GM12878 (cell line): ENCODE data around the gene RPL12. TPM values are rescaled to one million over a fixed set of nuclear protein-coding genes. Genes with fewer than 3 reads are reported as not detected.

Experiments
- ASH2L ChIP-seq: fragments of 300-600, 200-600 bp; sonication (generic); IDR thresholded peaks from 2 replicates; pipeline ENCODE4 v1.6.1; 2017; ENCODE audit warnings: low read depth, mild to moderate bottlenecking, borderline replicate concordance
- CEBPB ChIP-seq, 2 experiments: fragments of 150-350 bp in 1 of 2; IDR thresholded peaks; 2 replicates each; pipeline ENCODE4 v1.6.1; 2012 to 2014; ENCODE audit warnings: low read depth in 2 of 2, low read length in 2 of 2, borderline replicate concordance in 1 of 2, inconsistent platforms in 1 of 2
- ETV6 ChIP-seq, 2 experiments: fragments of 450-650 bp in 1 of 2; IDR thresholded peaks in 1 of 2; conservative IDR thresholded peaks in 1 of 2; 2 replicates each; pipeline ENCODE4 v1.6.1; 2014; ENCODE audit warnings: antibody characterized with exemption in 1 of 2, borderline replicate concordance in 1 of 2, low read depth in 1 of 2, mild to moderate bottlenecking in 1 of 2, moderate library complexity in 1 of 2
- FOXM1 ChIP-seq: IDR thresholded peaks from 2 replicates; pipeline ENCODE4 v1.6.1; 2012; ENCODE audit warnings: low read depth, mild to moderate bottlenecking, inconsistent platforms, low read length, moderate library complexity
- HDAC2 ChIP-seq: fragments of 200-600 bp; sonication (generic); IDR thresholded peaks from 2 replicates; pipeline ENCODE4 v1.6.1; 2017
- HDAC6 ChIP-seq: fragments of 200-600 bp; sonication (generic); IDR thresholded peaks from one replicate; pipeline ENCODE4 v1.8.0; 2017; ENCODE audit warnings: antibody characterized with exemption; ENCODE audit not compliant: unreplicated experiment
- MXI1 ChIP-seq: fragments of 150-350 bp; IDR thresholded peaks from 2 replicates; pipeline ENCODE4 v1.6.1; 2011; ENCODE audit warnings: low read depth, mild to moderate bottlenecking, inconsistent platforms, low read length, improper control_type of control experiment
- NFXL1 ChIP-seq: fragments of 450-650 bp; IDR thresholded peaks from 2 replicates; pipeline ENCODE4 v1.6.1; 2017; ENCODE audit warnings: antibody characterized with exemption, mild to moderate bottlenecking, borderline replicate concordance
- NFYA ChIP-seq: IDR thresholded peaks from 2 replicates; pipeline ENCODE4 v1.6.1; 2011; ENCODE audit warnings: low read depth, mild to moderate bottlenecking, low read length, improper control_type of control experiment, borderline replicate concordance
- NR2F1 ChIP-seq: fragments of 450-650 bp; conservative IDR thresholded peaks from 2 replicates; pipeline ENCODE4 v1.6.1; 2017; ENCODE audit warnings: mild to moderate bottlenecking
- NRF1 ChIP-seq: conservative IDR thresholded peaks from 2 replicates; pipeline ENCODE4 v1.6.1; 2011; ENCODE audit warnings: mild to moderate bottlenecking, low read depth, low read length, improper control_type of control experiment
- POU2F2 ChIP-seq: IDR thresholded peaks from 3 replicates; pipeline ENCODE4 v1.6.1; 2011; ENCODE audit warnings: low read depth, mild to moderate bottlenecking, low read length, borderline replicate concordance
- RAD21 ChIP-seq: IDR thresholded peaks from 2 replicates; pipeline ENCODE4 v1.6.1; 2011; ENCODE audit warnings: mild to moderate bottlenecking, low read depth, low read length, moderate library complexity; ENCODE audit not compliant: insufficient read depth
- SUPT20H ChIP-seq: IDR thresholded peaks from 2 replicates; pipeline ENCODE4 v1.6.1; 2011; ENCODE audit warnings: low read depth, mild to moderate bottlenecking, low read length, moderate library complexity, borderline replicate concordance; ENCODE audit not compliant: control insufficient read depth
- YY1 ChIP-seq: IDR thresholded peaks from 2 replicates; pipeline ENCODE4 v1.6.1; 2011; ENCODE audit warnings: low read depth, mild to moderate bottlenecking, low read length
- ZBED1 ChIP-seq: IDR thresholded peaks from 2 replicates; pipeline ENCODE4 v1.6.1; 2016; ENCODE audit warnings: borderline replicate concordance
- polyA plus RNA-seq, 11 experiments: library from polyadenylated mRNA; depleted of rRNA in 4 of 11; unstranded in 6 of 11; stranded (reverse) in 5 of 11; fragments of >200 nt; fragmentation: Nextera tagmentation in 4 of 11; fragmentation: Illumina TruSeq in 1 of 11; extraction: Ambion mirVana in 4 of 11; extraction: Trizol in 1 of 11; gene quantifications; 1 replicate in 1 of 11; 2 replicates in 10 of 11; pipeline versions ENCODE4 v1.2.1 to v1.2.3, GENCODE V29; 2011 to 2016; ENCODE audit warnings: inconsistent platforms in 2 of 11, missing spikeins in 2 of 11, low read depth in 1 of 11
- total RNA-seq, 4 experiments: library from RNA; depleted of rRNA in 3 of 4; stranded (reverse); fragments of >200 nt in 3 of 4; fragmentation: Illumina TruSeq in 1 of 4; extraction: Trizol in 1 of 4; gene quantifications; 2 replicates each; pipeline versions ENCODE4 v1.2.1 to v1.2.3, GENCODE V29; 2013 to 2021
- TF ChIP-seq, protein P1 (sequence below): fragments of 450-650 bp; IDR thresholded peaks from 2 replicates; pipeline ENCODE4 v1.6.1; 2016; ENCODE audit warnings: mild to moderate bottlenecking
- TF ChIP-seq, protein P2 (sequence below): fragments of 450-650 bp; IDR thresholded peaks from 2 replicates; pipeline ENCODE4 v1.6.1; 2018; ENCODE audit warnings: borderline replicate concordance, mild to moderate bottlenecking; ENCODE audit not compliant: partially characterized antibody
- TF ChIP-seq, protein P3 (sequence below): fragments of 450-650 bp; IDR thresholded peaks from 2 replicates; pipeline ENCODE4 v1.6.1; 2016; ENCODE audit warnings: mild to moderate bottlenecking, moderate library complexity, borderline replicate concordance
- TF ChIP-seq, protein P4 (sequence below): IDR thresholded peaks from 2 replicates; pipeline ENCODE4 v1.6.1; 2012; ENCODE audit warnings: low read depth, low read length, improper control_type of control experiment

Gene RPL12
- total and polyA plus RNA-seq, 10 of the 15 experiments (the other 5 are each of a cell fraction or from before 2014, with no cell fraction given): 961 to 5,544 (median 2,858) TPM

DNA sequence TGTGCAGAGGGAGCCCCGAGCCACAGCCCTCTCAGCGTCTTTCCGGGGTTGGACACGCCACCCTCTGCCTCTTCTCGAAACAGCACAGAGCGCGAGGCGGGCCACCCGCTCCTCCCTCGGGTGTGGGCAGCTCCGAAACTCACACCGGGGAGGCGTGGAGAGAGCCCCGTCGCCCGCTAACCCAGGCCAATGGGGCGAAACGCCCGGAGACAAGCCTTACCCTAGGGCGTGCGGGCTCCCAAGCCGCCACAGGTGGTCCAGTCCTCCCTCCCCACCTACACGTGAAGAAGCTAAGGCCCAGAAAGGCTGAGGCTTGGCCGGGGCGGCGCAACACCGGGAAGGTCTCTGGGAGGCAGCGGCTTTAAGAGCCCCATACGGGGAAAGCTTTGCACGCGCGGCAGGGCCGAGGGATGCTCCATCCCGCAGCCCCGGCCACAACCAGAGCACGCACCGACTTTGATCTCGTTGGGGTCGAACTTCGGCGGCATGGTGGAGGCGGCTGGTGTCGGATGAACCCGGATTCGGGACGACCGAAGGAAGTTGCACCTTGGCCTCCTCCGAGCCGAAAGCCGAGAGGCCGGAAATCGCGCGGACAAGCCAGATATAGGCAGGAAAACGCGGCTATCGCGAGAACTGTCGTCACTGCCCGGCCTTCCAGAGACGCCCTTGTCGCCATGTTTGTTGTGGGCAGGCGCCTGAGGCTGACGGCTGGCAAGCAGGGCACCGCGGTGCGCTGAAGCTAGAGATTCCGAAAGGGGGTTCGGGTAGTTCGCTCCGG is at the start of gene RPL12, which contains the start of gene LRSAM1 (continued):
- TF ChIP-seq HDAC6 (peak; percentile 94), MXI1 (peak; percentile 98), SUPT20H (no peak), RAD21 (0 out of 2 replicates have a peak, but pooled peaks have one; percentile 0), NR2F1 (peak; percentile 74), CEBPB (IDR thresholded peaks at IDR 0.05; ENCODE audit: borderline replicate concordance in 1 of 2, low read depth in 2 of 2, low read length in 2 of 2) (no peak), HDAC2 (no peak), ETV6 (conservative IDR thresholded peaks at IDR 0.05 in 1 of 2, IDR thresholded peaks at IDR 0.05 in 1 of 2; ENCODE audit: borderline replicate concordance in 1 of 2, low read depth in 1 of 2) (no peak), YY1 (peak; percentile 99), ASH2L (peak; percentile 60; the same call in 1 of the 2 replicates), ZBED1 (peak; percentile 90), FOXM1 (no peak), NRF1 (no peak; the same call in 1 of the 2 replicates), NFXL1 (no peak), POU2F2 (peak; percentile 99), NFYA (no peak)
- TF ChIP-seq, protein P1, sequence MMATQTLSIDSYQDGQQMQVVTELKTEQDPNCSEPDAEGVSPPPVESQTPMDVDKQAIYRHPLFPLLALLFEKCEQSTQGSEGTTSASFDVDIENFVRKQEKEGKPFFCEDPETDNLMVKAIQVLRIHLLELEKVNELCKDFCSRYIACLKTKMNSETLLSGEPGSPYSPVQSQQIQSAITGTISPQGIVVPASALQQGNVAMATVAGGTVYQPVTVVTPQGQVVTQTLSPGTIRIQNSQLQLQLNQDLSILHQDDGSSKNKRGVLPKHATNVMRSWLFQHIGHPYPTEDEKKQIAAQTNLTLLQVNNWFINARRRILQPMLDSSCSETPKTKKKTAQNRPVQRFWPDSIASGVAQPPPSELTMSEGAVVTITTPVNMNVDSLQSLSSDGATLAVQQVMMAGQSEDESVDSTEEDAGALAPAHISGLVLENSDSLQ: peak; percentile 69; the same call in 1 of the 2 replicates
- TF ChIP-seq, protein P2, sequence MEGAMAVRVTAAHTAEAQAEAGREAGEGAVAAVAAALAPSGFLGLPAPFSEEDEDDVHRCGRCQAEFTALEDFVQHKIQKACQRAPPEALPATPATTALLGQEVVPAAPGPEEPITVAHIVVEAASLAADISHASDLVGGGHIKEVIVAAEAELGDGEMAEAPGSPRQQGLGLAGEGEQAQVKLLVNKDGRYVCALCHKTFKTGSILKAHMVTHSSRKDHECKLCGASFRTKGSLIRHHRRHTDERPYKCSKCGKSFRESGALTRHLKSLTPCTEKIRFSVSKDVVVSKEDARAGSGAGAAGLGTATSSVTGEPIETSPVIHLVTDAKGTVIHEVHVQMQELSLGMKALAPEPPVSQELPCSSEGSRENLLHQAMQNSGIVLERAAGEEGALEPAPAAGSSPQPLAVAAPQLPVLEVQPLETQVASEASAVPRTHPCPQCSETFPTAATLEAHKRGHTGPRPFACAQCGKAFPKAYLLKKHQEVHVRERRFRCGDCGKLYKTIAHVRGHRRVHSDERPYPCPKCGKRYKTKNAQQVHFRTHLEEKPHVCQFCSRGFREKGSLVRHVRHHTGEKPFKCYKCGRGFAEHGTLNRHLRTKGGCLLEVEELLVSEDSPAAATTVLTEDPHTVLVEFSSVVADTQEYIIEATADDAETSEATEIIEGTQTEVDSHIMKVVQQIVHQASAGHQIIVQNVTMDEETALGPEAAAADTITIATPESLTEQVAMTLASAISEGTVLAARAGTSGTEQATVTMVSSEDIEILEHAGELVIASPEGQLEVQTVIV: peak; percentile 72
- TF ChIP-seq, protein P3, sequence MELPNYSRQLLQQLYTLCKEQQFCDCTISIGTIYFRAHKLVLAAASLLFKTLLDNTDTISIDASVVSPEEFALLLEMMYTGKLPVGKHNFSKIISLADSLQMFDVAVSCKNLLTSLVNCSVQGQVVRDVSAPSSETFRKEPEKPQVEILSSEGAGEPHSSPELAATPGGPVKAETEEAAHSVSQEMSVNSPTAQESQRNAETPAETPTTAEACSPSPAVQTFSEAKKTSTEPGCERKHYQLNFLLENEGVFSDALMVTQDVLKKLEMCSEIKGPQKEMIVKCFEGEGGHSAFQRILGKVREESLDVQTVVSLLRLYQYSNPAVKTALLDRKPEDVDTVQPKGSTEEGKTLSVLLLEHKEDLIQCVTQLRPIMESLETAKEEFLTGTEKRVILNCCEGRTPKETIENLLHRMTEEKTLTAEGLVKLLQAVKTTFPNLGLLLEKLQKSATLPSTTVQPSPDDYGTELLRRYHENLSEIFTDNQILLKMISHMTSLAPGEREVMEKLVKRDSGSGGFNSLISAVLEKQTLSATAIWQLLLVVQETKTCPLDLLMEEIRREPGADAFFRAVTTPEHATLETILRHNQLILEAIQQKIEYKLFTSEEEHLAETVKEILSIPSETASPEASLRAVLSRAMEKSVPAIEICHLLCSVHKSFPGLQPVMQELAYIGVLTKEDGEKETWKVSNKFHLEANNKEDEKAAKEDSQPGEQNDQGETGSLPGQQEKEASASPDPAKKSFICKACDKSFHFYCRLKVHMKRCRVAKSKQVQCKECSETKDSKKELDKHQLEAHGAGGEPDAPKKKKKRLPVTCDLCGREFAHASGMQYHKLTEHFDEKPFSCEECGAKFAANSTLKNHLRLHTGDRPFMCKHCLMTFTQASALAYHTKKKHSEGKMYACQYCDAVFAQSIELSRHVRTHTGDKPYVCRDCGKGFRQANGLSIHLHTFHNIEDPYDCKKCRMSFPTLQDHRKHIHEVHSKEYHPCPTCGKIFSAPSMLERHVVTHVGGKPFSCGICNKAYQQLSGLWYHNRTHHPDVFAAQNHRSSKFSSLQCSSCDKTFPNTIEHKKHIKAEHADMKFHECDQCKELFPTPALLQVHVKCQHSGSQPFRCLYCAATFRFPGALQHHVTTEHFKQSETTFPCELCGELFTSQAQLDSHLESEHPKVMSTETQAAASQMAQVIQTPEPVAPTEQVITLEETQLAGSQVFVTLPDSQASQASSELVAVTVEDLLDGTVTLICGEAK: peak; percentile 80; the same call in 1 of the 2 replicates
- TF ChIP-seq, protein P4, sequence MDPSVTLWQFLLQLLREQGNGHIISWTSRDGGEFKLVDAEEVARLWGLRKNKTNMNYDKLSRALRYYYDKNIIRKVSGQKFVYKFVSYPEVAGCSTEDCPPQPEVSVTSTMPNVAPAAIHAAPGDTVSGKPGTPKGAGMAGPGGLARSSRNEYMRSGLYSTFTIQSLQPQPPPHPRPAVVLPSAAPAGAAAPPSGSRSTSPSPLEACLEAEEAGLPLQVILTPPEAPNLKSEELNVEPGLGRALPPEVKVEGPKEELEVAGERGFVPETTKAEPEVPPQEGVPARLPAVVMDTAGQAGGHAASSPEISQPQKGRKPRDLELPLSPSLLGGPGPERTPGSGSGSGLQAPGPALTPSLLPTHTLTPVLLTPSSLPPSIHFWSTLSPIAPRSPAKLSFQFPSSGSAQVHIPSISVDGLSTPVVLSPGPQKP: peak; percentile 65; the same call in 1 of the 2 replicates
